Fibroblast of lung (primary cell): ENCODE results near the gene ETF1. TPM values are rescaled to one million over a fixed set of nuclear protein-coding genes. Genes with fewer than 3 reads are reported as not detected.

Experiments
- DNase-seq, 2 donors: peaks; one replicate each; pipeline versions ENCODE4 v3.0.0 to v3.0.0-alpha.2; 2010; ENCODE audit warnings: low read depth in 2 of 2
- H2AFZ ChIP-seq: 2 replicates; pipeline ENCODE4 v1.5.1; 2012; ENCODE audit warnings: low read length, control low read depth, inconsistent platforms
- H3K27ac ChIP-seq: 2 replicates; pipeline ENCODE4 v1.5.1; 2011; ENCODE audit warnings: low read length, control low read depth; ENCODE audit not compliant: insufficient read depth
- H3K27me3 ChIP-seq: 2 replicates; pipeline ENCODE4 v1.5.1; 2011; ENCODE audit warnings: mild to moderate bottlenecking, low read length; ENCODE audit not compliant: control insufficient read depth, insufficient read depth
- H3K36me3 ChIP-seq: 2 replicates; pipeline ENCODE4 v1.5.1; 2011; ENCODE audit warnings: low read length; ENCODE audit not compliant: control insufficient read depth, insufficient read depth
- H3K4me1 ChIP-seq: 2 replicates; pipeline ENCODE4 v1.5.1; 2011; ENCODE audit warnings: low read length; ENCODE audit not compliant: control insufficient read depth, insufficient read depth; ENCODE audit errors: extremely low read depth
- H3K4me2 ChIP-seq: 2 replicates; pipeline ENCODE4 v1.5.1; 2011; ENCODE audit warnings: low read length, control low read depth; ENCODE audit not compliant: insufficient read depth; ENCODE audit errors: extremely low read depth
- H3K4me3 ChIP-seq, 4 experiments: fragments of 200-600 bp in 1 of 4; sonication (generic) in 1 of 4; replicated peaks in 1 of 4; 2 replicates each; pipeline ENCODE4 v1.5.1; 2011 to 2016; ENCODE audit warnings: low read length in 4 of 4, low read depth in 3 of 4, mild to moderate bottlenecking in 3 of 4, control low read depth in 2 of 4, inconsistent platforms in 1 of 4, mixed read lengths in 1 of 4; ENCODE audit not compliant: insufficient read depth in 1 of 4; ENCODE audit errors: control extremely low read depth in 1 of 4
- H3K79me2 ChIP-seq: 2 replicates; pipeline ENCODE4 v1.5.1; 2012; ENCODE audit warnings: mild to moderate bottlenecking, low read length, inconsistent platforms; ENCODE audit not compliant: control insufficient read depth, insufficient read depth
- H3K9ac ChIP-seq: 2 replicates; pipeline ENCODE4 v1.5.1; 2011; ENCODE audit warnings: mild to moderate bottlenecking, low read length, control low read depth; ENCODE audit not compliant: insufficient read depth
- H3K9me3 ChIP-seq: 2 replicates; pipeline ENCODE4 v1.5.1; 2012; ENCODE audit warnings: low read depth, low read length; ENCODE audit not compliant: control insufficient read depth, insufficient read depth
- H4K20me1 ChIP-seq: 2 replicates; pipeline ENCODE4 v1.5.1; 2011; ENCODE audit warnings: low read length; ENCODE audit not compliant: control insufficient read depth, insufficient read depth; ENCODE audit errors: extremely low read depth
- CTCF ChIP-seq, 2 donors: IDR thresholded peaks in 1 of 2; conservative IDR thresholded peaks in 1 of 2; 1 replicate in 1 of 2; 2 replicates in 1 of 2; pipeline ENCODE4 v1.5.1; 2011 to 2012; ENCODE audit warnings: low read length in 2 of 2, control low read depth in 1 of 2, inconsistent platforms in 1 of 2, low read depth in 1 of 2, mild to moderate bottlenecking in 1 of 2
- EZH2 ChIP-seq: IDR thresholded peaks from 2 replicates; pipeline ENCODE4 v1.5.1; 2012; ENCODE audit warnings: low read length, control low read depth, mild to moderate bottlenecking; ENCODE audit errors: missing control alignments
- polyA plus RNA-seq, 2 donors: library from polyadenylated mRNA; depleted of rRNA in 1 of 2; stranded (reverse) in 1 of 2; unstranded in 1 of 2; fragments of >200 nt; gene quantifications; 2 replicates each; pipeline ENCODE4 v1.2.1, GENCODE V29; 2011 to 2012; ENCODE audit warnings: missing spikeins in 1 of 2
- total RNA-seq: library from RNA; depleted of rRNA; stranded (reverse); fragments of >200 nt; gene quantifications from 2 replicates; pipeline ENCODE4 v1.2.1, GENCODE V29; 2014

The ETF1 gene
- total and polyA plus RNA-seq, 2 donors (not counting 1 experiment from before 2014, with no cell fraction given): 94.0 to 118 TPM

DNA sequence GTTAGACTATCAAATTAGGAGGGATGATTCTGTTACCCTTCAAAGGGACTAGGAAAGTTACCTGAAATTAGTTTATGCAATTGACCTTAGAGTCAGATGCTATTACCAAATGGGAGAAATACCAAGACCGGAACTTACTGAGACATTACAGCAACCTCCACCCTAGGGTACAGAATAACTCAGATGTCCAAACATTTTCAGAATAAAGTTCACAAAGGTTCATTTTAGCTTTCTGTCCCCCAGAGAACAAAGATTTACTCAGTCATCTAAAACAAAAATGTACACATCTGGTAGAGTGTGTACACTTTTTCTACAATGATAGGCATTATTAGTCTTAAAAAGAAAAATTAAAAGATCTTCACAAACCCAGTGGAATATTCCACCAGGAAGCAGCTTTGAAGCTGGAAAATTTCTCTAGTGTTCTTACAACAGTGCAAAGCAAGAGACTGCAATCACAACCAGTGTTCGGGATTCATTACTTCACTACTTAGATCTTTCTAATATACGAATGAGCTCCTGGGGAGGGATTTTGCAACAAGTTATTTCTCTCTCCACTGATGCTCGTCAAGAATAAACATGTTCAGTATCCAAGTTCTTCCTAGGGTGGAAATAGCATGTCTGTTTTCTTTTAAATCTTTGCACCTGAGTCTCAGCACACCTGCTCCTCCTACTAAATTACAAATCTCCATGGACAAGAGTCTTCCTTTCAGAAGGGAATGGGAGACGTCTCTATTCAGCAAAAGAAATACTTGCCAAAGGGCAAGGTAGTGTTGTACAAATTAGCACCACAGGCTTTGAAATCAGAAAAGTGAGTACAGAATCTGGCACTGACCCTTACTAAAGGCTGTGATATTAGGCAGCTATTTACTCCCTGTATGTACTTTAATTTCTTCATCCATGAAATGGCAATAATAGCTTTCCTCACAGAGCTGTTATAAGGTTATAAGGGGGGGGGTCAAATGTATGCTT lies 8.8 kb downstream of the ETF1 start:
- H4K20me1 ChIP-seq: no peaks in the 10 kb centered on the region
- H3K36me3 ChIP-seq: peaks cover 6% of the 10 kb centered on the region

GRCh38 chr5:138529812-138530211 lies 13.2 kb downstream of the ETF1 start:
- Histone ChIP-seq H3K9ac (no peak overlapping the region), H3K4me2 (no peak overlapping the region), H4K20me1 (peaks cover 1% of the 10 kb centered on the region), H3K36me3 (peaks cover 2% of the 10 kb centered on the region), H3K27ac (no peak overlapping the region), H3K79me2 (peaks cover 88% of the 10 kb centered on the region), H3K4me1 (no peaks in the 10 kb centered on the region), H2AFZ (no peak overlapping the region), H3K4me3 (no peak overlapping the region), H3K9me3 (no peaks in the 10 kb centered on the region), H3K27me3 (no peaks in the 10 kb centered on the region)
- TF ChIP-seq CTCF (conservative IDR thresholded peaks at IDR 0.05 in 1 of 2, IDR thresholded peaks at IDR 0.05 in 1 of 2; ENCODE audit: low read depth in 1 of 2, low read length in 2 of 2) (no peak), EZH2 (no peak)
- no peak for DNase-seq

More for the DNA sequence above, 8.8 kb downstream of the ETF1 start:
- no peak for DNase-seq
- Histone ChIP-seq H3K4me1 (no peaks in the 10 kb centered on the region), H3K4me3 (no peak overlapping the region), H3K79me2 (peaks cover 91% of the 10 kb centered on the region), H3K27me3 (no peaks in the 10 kb centered on the region), H3K27ac (no peak overlapping the region), H3K4me2 (no peak overlapping the region), H3K9ac (no peak overlapping the region), H2AFZ (no peak overlapping the region), H3K9me3 (no peaks in the 10 kb centered on the region)
- TF ChIP-seq CTCF (conservative IDR thresholded peaks at IDR 0.05 in 1 of 2, IDR thresholded peaks at IDR 0.05 in 1 of 2; ENCODE audit: low read depth in 1 of 2, low read length in 2 of 2) (no peak), EZH2 (no peak)

GRCh38 chr5:138528744-138529469 lies 14.1 kb downstream of the ETF1 start:
- peaks cover 1% of the 10 kb centered on the region for H4K20me1 ChIP-seq
- no peak for DNase-seq
- TF ChIP-seq CTCF (conservative IDR thresholded peaks at IDR 0.05 in 1 of 2, IDR thresholded peaks at IDR 0.05 in 1 of 2; ENCODE audit: low read depth in 1 of 2, low read length in 2 of 2): no peak
- no peak for TF ChIP-seq EZH2

More at GRCh38 chr5:138528744-138529469, 14.1 kb downstream of the ETF1 start:
- peaks cover 2% of the 10 kb centered on the region for H3K36me3 ChIP-seq
- no peaks in the 10 kb centered on the region for H3K9me3 ChIP-seq
- peaks cover 84% of the 10 kb centered on the region for H3K79me2 ChIP-seq
- H3K27ac ChIP-seq: no peak overlapping the region
- H3K4me2 ChIP-seq: no peak overlapping the region
- H3K27me3 ChIP-seq: no peaks in the 10 kb centered on the region
- no peak overlapping the region for H3K9ac ChIP-seq
- H3K4me1 ChIP-seq: no peaks in the 10 kb centered on the region
- no peak overlapping the region for H2AFZ ChIP-seq
- no peak overlapping the region for H3K4me3 ChIP-seq
